Brain microvascular endothelial cell (primary cell): ENCODE data around the gene SUSD1.
A peak's percentile ranks its signal among the peaks of the same experiment; 100 is the strongest.

Source experiments
- DNase-seq: peaks from one replicate; pipeline ENCODE4 v3.0.0-alpha.2; 2020
- H3K27ac ChIP-seq: fragments of 250-450 bp; sonication (Bioruptor Pico); 2 replicates; pipeline ENCODE4 v1.5.1; 2020; ENCODE audit warnings: mild to moderate bottlenecking, moderate library complexity
- H3K27me3 ChIP-seq: fragments of 250-450 bp; sonication (Bioruptor Pico); replicated peaks from 2 replicates; pipeline ENCODE4 v1.5.1; 2020; ENCODE audit warnings: mild to moderate bottlenecking
- H3K36me3 ChIP-seq: fragments of 250-450 bp; sonication (Bioruptor Pico); replicated peaks from 2 replicates; pipeline ENCODE4 v1.5.1; 2020; ENCODE audit warnings: mild to moderate bottlenecking
- H3K4me3 ChIP-seq: 2 replicates; pipeline ENCODE4 v1.5.1; 2011; ENCODE audit warnings: low read depth, mild to moderate bottlenecking, control low read depth, low read length, moderate library complexity
- in situ Hi-C: cut with HindIII; loops from 2 replicates; pipeline ENCODE4 v1.10.0; 2017; ENCODE audit warnings: low sequenced_read_pairs, low pct_ligation_motif_present
- TF ChIP-seq, protein P1 (sequence below): IDR thresholded peaks from 2 replicates; pipeline ENCODE4 v1.5.1; 2011; ENCODE audit warnings: low read depth, mild to moderate bottlenecking, moderate library complexity, low read length, control low read depth, inconsistent platforms; ENCODE audit errors: missing control alignments

Gene SUSD1

DNA sequence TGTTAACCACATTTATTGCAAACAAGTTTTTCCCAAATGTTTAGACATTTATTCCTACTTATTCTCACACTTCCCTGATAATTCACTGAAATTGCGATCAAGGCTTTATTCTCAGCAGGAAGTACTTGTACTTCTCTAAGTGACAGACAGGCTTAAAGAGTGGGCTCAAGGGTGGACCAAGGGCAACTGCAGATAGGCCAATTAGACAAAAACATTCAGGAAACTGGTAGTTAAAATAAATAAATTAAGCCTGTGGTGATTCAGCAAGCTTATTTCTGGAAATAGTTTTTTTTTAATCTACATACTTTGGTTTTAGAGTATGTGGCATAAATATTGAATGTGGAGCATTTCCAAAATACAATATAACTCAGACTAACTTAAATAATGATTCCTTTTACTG, 142.4 kb downstream of the SUSD1 start:
- no peaks in the 10 kb centered on the region for H3K27me3 ChIP-seq
- TF ChIP-seq, protein P1, sequence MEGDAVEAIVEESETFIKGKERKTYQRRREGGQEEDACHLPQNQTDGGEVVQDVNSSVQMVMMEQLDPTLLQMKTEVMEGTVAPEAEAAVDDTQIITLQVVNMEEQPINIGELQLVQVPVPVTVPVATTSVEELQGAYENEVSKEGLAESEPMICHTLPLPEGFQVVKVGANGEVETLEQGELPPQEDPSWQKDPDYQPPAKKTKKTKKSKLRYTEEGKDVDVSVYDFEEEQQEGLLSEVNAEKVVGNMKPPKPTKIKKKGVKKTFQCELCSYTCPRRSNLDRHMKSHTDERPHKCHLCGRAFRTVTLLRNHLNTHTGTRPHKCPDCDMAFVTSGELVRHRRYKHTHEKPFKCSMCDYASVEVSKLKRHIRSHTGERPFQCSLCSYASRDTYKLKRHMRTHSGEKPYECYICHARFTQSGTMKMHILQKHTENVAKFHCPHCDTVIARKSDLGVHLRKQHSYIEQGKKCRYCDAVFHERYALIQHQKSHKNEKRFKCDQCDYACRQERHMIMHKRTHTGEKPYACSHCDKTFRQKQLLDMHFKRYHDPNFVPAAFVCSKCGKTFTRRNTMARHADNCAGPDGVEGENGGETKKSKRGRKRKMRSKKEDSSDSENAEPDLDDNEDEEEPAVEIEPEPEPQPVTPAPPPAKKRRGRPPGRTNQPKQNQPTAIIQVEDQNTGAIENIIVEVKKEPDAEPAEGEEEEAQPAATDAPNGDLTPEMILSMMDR: no peak
- H3K36me3 ChIP-seq: no peaks in the 10 kb centered on the region
- no peak overlapping the region for H3K4me3 ChIP-seq
- in situ Hi-C loops: no loop called here
- no peak for DNase-seq
- H3K27ac ChIP-seq: peak overlapping the region; percentile 52

DNA sequence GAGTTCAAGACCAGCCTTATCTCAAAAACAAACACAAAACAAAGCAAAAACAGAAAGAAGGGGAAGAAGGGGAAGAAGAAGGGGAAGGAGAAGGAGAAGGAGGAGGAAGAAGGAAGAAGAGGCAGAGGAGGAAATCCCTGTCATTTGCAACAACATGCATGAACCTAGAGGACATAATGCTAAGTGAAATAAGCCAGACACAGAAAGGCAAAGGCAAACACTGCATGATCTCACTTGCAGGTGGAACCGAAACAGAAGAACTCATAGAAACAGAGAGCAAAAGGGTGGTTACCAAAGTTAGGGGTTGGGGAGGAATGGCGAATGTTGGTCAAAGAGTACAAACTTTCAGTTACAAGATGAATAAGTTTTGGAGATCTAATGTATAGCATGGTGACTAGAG, 143.1 kb downstream of the SUSD1 start:
- in situ Hi-C loops: no loop called here
- Histone ChIP-seq H3K27me3 (no peaks in the 10 kb centered on the region), H3K4me3 (no peak overlapping the region), H3K27ac (no peak overlapping the region), H3K36me3 (no peaks in the 10 kb centered on the region)
- TF ChIP-seq, protein P1: no peak
- no peak for DNase-seq

GRCh38 chr9:112031400-112031799, 143.7 kb downstream of the SUSD1 start:
- H3K4me3 ChIP-seq: no peak overlapping the region
- H3K27ac ChIP-seq: no peak overlapping the region
- in situ Hi-C loops: no loop called here
- TF ChIP-seq, protein P1: no peak
- no peaks in the 10 kb centered on the region for H3K36me3 ChIP-seq
- DNase-seq: no peak
- no peaks in the 10 kb centered on the region for H3K27me3 ChIP-seq

GRCh38 chr9:112029921-112030444, 145.1 kb downstream of the SUSD1 start:
- no peak overlapping the region for H3K4me3 ChIP-seq
- no peaks in the 10 kb centered on the region for H3K36me3 ChIP-seq
- no peak for DNase-seq
- H3K27ac ChIP-seq: peak overlapping the region; percentile 25
- TF ChIP-seq, protein P1: no peak
- no peaks in the 10 kb centered on the region for H3K27me3 ChIP-seq
- in situ Hi-C loops: no loop called here

DNA sequence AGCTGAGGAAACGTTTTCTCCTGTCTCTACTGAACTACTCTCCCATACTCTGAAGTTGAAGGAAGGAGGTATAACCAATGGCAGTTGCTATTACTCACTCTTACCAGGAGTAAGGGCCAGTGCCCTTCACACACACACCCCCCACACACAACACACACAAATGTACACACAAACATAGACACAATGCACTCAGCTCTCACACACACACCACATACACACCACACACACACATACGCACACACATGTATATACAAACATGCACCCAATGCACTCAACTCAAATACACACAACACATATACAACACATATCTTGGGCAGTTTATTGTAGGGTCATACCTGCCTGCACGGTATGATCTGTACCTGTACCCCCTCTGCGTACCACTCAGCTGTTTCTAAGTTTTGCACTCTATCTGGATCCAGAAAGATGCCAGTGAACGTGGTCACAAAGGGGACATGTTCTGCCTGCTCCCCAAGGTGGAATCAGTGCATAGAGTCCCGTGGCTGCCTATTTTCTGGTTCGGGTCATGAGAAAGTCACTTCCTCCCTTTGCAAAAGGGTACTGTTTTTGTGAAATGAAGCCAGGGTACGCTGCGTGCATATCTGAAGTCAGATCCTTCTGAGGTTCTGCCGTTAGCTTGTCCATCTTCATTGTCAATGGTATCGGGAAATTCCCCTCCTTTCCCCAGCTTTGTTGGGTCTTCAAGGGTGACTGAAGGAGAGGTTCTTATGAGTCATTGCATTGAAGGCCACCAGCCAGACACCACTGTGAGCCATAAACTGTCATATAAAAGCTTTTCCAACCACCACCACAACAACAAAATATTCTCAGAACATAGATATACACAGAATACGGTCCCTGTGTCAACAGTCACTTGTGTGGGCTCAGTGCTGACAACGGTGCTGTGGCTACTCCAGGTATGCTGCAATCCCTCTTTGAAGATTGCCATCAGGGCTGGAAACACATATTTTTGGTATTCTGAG, 146.6 kb downstream of the SUSD1 start:
- H3K36me3 ChIP-seq: no peaks in the 10 kb centered on the region
- TF ChIP-seq, protein P1: no peak
- in situ Hi-C loops: no loop called here
- no peak overlapping the region for H3K4me3 ChIP-seq
- DNase-seq: no peak
- H3K27ac ChIP-seq: no peak overlapping the region
- no peaks in the 10 kb centered on the region for H3K27me3 ChIP-seq
